Measurements from ENCODE around the gene SLC35D1.
"Not testable (repeated sequence)": the region's sequence is repeated elsewhere in the genome, so short reads cannot be mapped to it uniquely, and the experiment has no call there.

SLC35D1 gene

GRCh38 chr1:67053785-67054772 lies at the start of gene SLC35D1:
TSS of gene SLC35D1 (minus strand) at chr1:67054148. CDS start at chr1:67054013, 135 bp downstream.
- peak; percentile 26 for DNase-seq (ENCODE audit: low read depth)

GRCh38 chr1:67103548-67103947 lies 49.6 kb upstream of the SLC35D1 start:
- no peak for DNase-seq (ENCODE audit: low read depth)

- no peak for DNase-seq (ENCODE audit: low read depth)
Measured at GRCh38 chr1:67100833-67101232, 46.9 kb upstream of the SLC35D1 start.

GRCh38 chr1:67097305-67097704 lies 43.4 kb upstream of the SLC35D1 start:
- no peak for DNase-seq (ENCODE audit: low read depth)

GRCh38 chr1:67094191-67094590 lies 40.2 kb upstream of the SLC35D1 start:
- DNase-seq (ENCODE audit: low read depth): no peak

- no peak for DNase-seq (ENCODE audit: low read depth)
Measured at GRCh38 chr1:67089685-67090208, 35.8 kb upstream of the SLC35D1 start.

- no peak for DNase-seq (ENCODE audit: low read depth)
Measured at GRCh38 chr1:67088440-67088839, 34.5 kb upstream of the SLC35D1 start.

GRCh38 chr1:67085326-67085725 lies 31.4 kb upstream of the SLC35D1 start:
- DNase-seq (ENCODE audit: low read depth): no peak

- DNase-seq (ENCODE audit: low read depth): no peak
Measured at GRCh38 chr1:67084765-67085318, 30.9 kb upstream of the SLC35D1 start.

GRCh38 chr1:67078291-67078690 lies 24.3 kb upstream of the SLC35D1 start:
- DNase-seq (ENCODE audit: low read depth): no peak

- no peak for DNase-seq (ENCODE audit: low read depth)
Measured at GRCh38 chr1:67077593-67077992, 23.6 kb upstream of the SLC35D1 start.

- DNase-seq (ENCODE audit: low read depth): no peak
Measured at GRCh38 chr1:67072749-67073148, 18.8 kb upstream of the SLC35D1 start.

GRCh38 chr1:67067655-67068054 lies 13.7 kb upstream of the SLC35D1 start:
- DNase-seq (ENCODE audit: low read depth): not testable (repeated sequence)

- no peak for DNase-seq (ENCODE audit: low read depth)
Measured at GRCh38 chr1:67062412-67062811, 8.5 kb upstream of the SLC35D1 start.

- no peak for DNase-seq (ENCODE audit: low read depth)
Measured at GRCh38 chr1:67061266-67061665, 7.3 kb upstream of the SLC35D1 start.

GRCh38 chr1:67060811-67061218 lies 6.9 kb upstream of the SLC35D1 start:
- DNase-seq (ENCODE audit: low read depth): peak; percentile 91

GRCh38 chr1:67059346-67059745 lies 5.4 kb upstream of the SLC35D1 start:
- peak; percentile 11 for DNase-seq (ENCODE audit: low read depth)

GRCh38 chr1:67058761-67059160 lies 4.8 kb upstream of the SLC35D1 start:
- no peak for DNase-seq (ENCODE audit: low read depth)

GRCh38 chr1:67058242-67058641 lies 4.3 kb upstream of the SLC35D1 start:
- DNase-seq (ENCODE audit: low read depth): no peak

GRCh38 chr1:67053535-67053784 lies 488 bp downstream of the SLC35D1 start:
- no peak for DNase-seq (ENCODE audit: low read depth)

- DNase-seq (ENCODE audit: low read depth): peak; percentile 22
Measured at GRCh38 chr1:67052741-67053534, 1.0 kb downstream of the SLC35D1 start.

- DNase-seq (ENCODE audit: low read depth): no peak
Measured at GRCh38 chr1:67051196-67051595, 2.8 kb downstream of the SLC35D1 start.

Data from HS-5 (cell line).